Thymus (tissue), 11 donors: ENCODE measurements around the gene BPI. TPM values are rescaled to one million over a fixed set of nuclear protein-coding genes. Genes with fewer than 3 reads are reported as not detected.

Source experiments
- DNase-seq, 9 donors: peaks; one replicate each; pipeline ENCODE4 v3.0.0-alpha.2; 2013; ENCODE audit warnings: low spot score in 9 of 9, low read depth in 6 of 9, missing footprints in 1 of 9
- H3K27ac ChIP-seq, 2 donors: one replicate each; pipeline ENCODE4 v1.5.1; 2013; ENCODE audit warnings: control low read depth in 1 of 2, low read depth in 1 of 2, low read length in 1 of 2, mild to moderate bottlenecking in 1 of 2, moderate library complexity in 1 of 2
- H3K27me3 ChIP-seq, 2 donors: one replicate each; pipeline ENCODE4 v1.5.1; 2013; ENCODE audit warnings: low read length in 1 of 2; ENCODE audit not compliant: control insufficient read depth in 2 of 2, insufficient read depth in 1 of 2
- H3K36me3 ChIP-seq, 2 donors: one replicate each; pipeline ENCODE4 v1.5.1; 2013; ENCODE audit warnings: low read length in 1 of 2, mild to moderate bottlenecking in 1 of 2, moderate library complexity in 1 of 2; ENCODE audit not compliant: control insufficient read depth in 2 of 2, insufficient read depth in 2 of 2
- H3K4me1 ChIP-seq, 2 donors: one replicate each; pipeline ENCODE4 v1.5.1; 2013; ENCODE audit warnings: low read length in 2 of 2; ENCODE audit not compliant: control insufficient read depth in 2 of 2, insufficient read depth in 2 of 2
- H3K4me3 ChIP-seq, 2 donors: one replicate each; pipeline ENCODE4 v1.5.1; 2013; ENCODE audit warnings: low read length in 2 of 2, control low read depth in 1 of 2, mild to moderate bottlenecking in 1 of 2
- H3K9me3 ChIP-seq, 2 donors: one replicate each; pipeline ENCODE4 v1.5.1; 2013; ENCODE audit warnings: low read length in 1 of 2, mild to moderate bottlenecking in 1 of 2; ENCODE audit not compliant: control insufficient read depth in 2 of 2, insufficient read depth in 1 of 2
- WGBS: extraction: QIAGEN DNeasy Blood & Tissue Kit; methylation state at CpG from one replicate; pipeline ENCODE4 v1.1.7; 2013; 5-methylcytosine and 5-hydroxymethylcytosine counted together
- polyA plus RNA-seq: library from polyadenylated mRNA; stranded (reverse); fragments of 200-250 nt; gene quantifications from one replicate; pipeline ENCODE4 v1.2.3, GENCODE V29; 2013
- total RNA-seq: library from RNA; stranded (reverse); fragments of 120-200 nt; gene quantifications from one replicate; pipeline ENCODE4 v1.2.4, GENCODE V29; 2013
- donor health status: healthy.

The BPI gene
- total and polyA plus RNA-seq, 2 donors: 0.57 to 2.1 TPM

- H3K4me3 ChIP-seq: no peak overlapping the region
- H3K27ac ChIP-seq: no peak overlapping the region
- no peaks in the 10 kb centered on the region for H3K27me3 ChIP-seq
- 32% methylated on average over 7 of the region's 7 CpGs for WGBS
- H3K36me3 ChIP-seq: no peaks in the 10 kb centered on the region
- no peaks in the 10 kb centered on the region for H3K4me1 ChIP-seq
- no peaks in the 10 kb centered on the region for H3K9me3 ChIP-seq
- no peak for DNase-seq
Measured at GRCh38 chr20:38353316-38353715, 49.4 kb downstream of the BPI start.

DNA sequence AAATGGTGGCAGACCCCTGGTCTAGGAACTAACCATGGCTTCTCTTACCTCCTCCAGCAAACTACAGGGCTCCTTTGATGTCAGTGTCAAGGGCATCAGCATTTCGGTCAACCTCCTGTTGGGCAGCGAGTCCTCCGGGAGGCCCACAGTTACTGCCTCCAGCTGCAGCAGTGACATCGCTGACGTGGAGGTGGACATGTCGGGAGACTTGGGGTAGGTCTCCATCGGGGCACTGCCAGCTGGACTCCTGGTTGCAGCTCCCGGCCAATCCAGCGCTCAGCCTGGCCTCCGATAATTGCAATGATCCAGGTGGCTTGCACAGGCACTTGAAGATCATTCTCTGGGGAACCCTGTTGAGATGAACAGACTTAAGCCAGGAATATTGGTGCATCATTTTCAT is 50.3 kb downstream of the BPI start:
- Histone ChIP-seq H3K36me3 (no peaks in the 10 kb centered on the region), H3K4me1 (no peaks in the 10 kb centered on the region), H3K27me3 (no peaks in the 10 kb centered on the region), H3K4me3 (no peak overlapping the region), H3K9me3 (no peaks in the 10 kb centered on the region), H3K27ac (no peak overlapping the region)
- 97% methylated on average over 10 of the region's 10 CpGs for WGBS
- no peak for DNase-seq

- Histone ChIP-seq H3K4me1 (no peaks in the 10 kb centered on the region), H3K27me3 (no peaks in the 10 kb centered on the region), H3K4me3 (no peak overlapping the region), H3K36me3 (no peaks in the 10 kb centered on the region), H3K27ac (no peak overlapping the region), H3K9me3 (no peaks in the 10 kb centered on the region)
- 88% methylated on average over 18 of the region's 18 CpGs for WGBS
- no peak for DNase-seq
Measured at GRCh38 chr20:38355161-38356012, 51.4 kb downstream of the BPI start.

- Histone ChIP-seq H3K4me1 (no peaks in the 10 kb centered on the region), H3K9me3 (no peaks in the 10 kb centered on the region), H3K4me3 (no peak overlapping the region), H3K27me3 (no peaks in the 10 kb centered on the region), H3K36me3 (no peaks in the 10 kb centered on the region), H3K27ac (no peak overlapping the region)
- 56% methylated on average over 7 of the region's 7 CpGs for WGBS
- no peak for DNase-seq
Measured at GRCh38 chr20:38357653-38358207, 53.8 kb downstream of the BPI start.

GRCh38 chr20:38358556-38358955 is 54.6 kb downstream of the BPI start:
- WGBS: 95% methylated on average over 7 of the region's 7 CpGs
- DNase-seq: no peak

GRCh38 chr20:38363004-38363747 is 59.2 kb downstream of the BPI start:
- Histone ChIP-seq H3K36me3 (no peaks in the 10 kb centered on the region), H3K9me3 (no peaks in the 10 kb centered on the region), H3K27ac (no peak overlapping the region), H3K4me3 (no peak overlapping the region), H3K4me1 (no peaks in the 10 kb centered on the region), H3K27me3 (no peaks in the 10 kb centered on the region)
- 96% methylated on average over 8 of the region's 8 CpGs for WGBS
- no peak for DNase-seq

More at GRCh38 chr20:38358556-38358955, 54.6 kb downstream of the BPI start:
- no peaks in the 10 kb centered on the region for H3K27me3 ChIP-seq
- no peaks in the 10 kb centered on the region for H3K4me1 ChIP-seq
- no peaks in the 10 kb centered on the region for H3K36me3 ChIP-seq
- no peaks in the 10 kb centered on the region for H3K9me3 ChIP-seq
- H3K4me3 ChIP-seq: no peak overlapping the region
- H3K27ac ChIP-seq: no peak overlapping the region

DNA sequence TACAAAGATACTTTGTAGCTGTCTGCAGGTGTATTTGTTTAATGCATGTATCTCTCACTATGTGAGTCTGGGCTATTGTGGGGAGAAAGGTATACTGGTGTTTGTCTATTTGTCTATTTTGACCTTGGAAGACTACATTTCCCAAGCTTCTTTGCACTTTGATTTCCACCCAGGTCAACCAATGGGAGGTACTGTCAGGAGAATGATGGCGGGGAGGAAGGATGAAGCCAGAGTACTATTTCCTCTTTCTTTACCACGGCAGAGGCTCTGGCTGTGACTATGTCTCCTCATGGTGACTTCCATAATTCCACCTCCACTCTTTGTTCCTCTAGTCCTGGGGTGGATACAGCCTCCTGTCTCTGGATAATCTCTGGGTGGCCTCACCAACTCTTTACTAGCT is 65.4 kb downstream of the BPI start:
- DNase-seq: peak in 1 of 9 donors; percentile 21
- no peaks in the 10 kb centered on the region for H3K36me3 ChIP-seq

DNA sequence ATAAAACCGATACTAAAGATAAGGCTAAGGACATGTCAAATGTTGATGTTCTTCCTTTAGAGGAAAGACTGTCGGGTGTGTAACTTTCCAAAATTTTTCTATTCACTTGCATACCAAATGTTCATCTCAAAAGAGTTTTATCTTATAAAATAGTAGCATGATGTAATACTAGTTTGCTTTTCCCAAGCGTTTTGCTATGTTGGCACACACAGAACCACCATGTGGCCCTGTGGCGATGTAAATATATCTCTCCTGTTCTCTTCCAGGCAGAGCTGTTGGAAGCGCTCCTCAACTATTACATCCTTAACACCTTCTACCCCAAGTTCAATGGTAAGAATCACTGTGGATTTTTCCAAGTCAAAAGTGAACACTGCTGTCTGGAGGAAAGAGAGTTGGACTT is 68.8 kb downstream of the BPI start:
- Histone ChIP-seq H3K4me1 (no peaks in the 10 kb centered on the region), H3K9me3 (no peaks in the 10 kb centered on the region), H3K4me3 (no peak overlapping the region), H3K27ac (no peak overlapping the region), H3K27me3 (no peaks in the 10 kb centered on the region), H3K36me3 (no peaks in the 10 kb centered on the region)
- DNase-seq: no peak
- WGBS: 93% methylated on average over 5 of the region's 5 CpGs

More for the DNA sequence above, 65.4 kb downstream of the BPI start:
- Histone ChIP-seq H3K9me3 (no peaks in the 10 kb centered on the region), H3K4me1 (no peaks in the 10 kb centered on the region), H3K27ac (no peak overlapping the region), H3K27me3 (no peaks in the 10 kb centered on the region), H3K4me3 (no peak overlapping the region)
- WGBS: 46% methylated on average over 2 of the region's 2 CpGs

- no peaks in the 10 kb centered on the region for H3K36me3 ChIP-seq
- H3K9me3 ChIP-seq: no peaks in the 10 kb centered on the region
- no peaks in the 10 kb centered on the region for H3K27me3 ChIP-seq
- no peak overlapping the region for H3K27ac ChIP-seq
- no peak for DNase-seq
- H3K4me3 ChIP-seq: no peak overlapping the region
- H3K4me1 ChIP-seq: no peaks in the 10 kb centered on the region
- WGBS: 71% methylated on average over 7 of the region's 7 CpGs
Measured at GRCh38 chr20:38373231-38373867, 69.4 kb downstream of the BPI start.
